PC-3 (cell line): ENCODE measurements around the gene RTBDN. TPM values are rescaled to one million over a fixed set of nuclear protein-coding genes. Genes with fewer than 3 reads are reported as not detected.

Source experiments
- ATAC-seq: fragments of 200-7000 bp; cut with Tn5 transposase; 2 replicates; pipeline ENCODE4 v1.9.1; 2020; ENCODE audit warnings: mild to moderate bottlenecking, moderate library complexity
- BruUV-seq: library from RNA; stranded (reverse); fragments of 400-500 nt; replicated peaks from 2 replicates; lab custom pipeline; 2021; lab: Mats Ljungman, UMichigan
- CTCF ChIA-PET: fragments of 300-600 bp; sonication (Branson Sonifier 250); formaldehyde crosslinking; loops from one replicate; lab custom pipeline; 2022; ENCODE audit warnings: antibody characterized with exemption; lab: Charles Lee
- POLR2A ChIA-PET: fragments of 300-600 bp; sonication (Branson Sonifier 250); formaldehyde crosslinking; loops from one replicate; lab custom pipeline; 2022; ENCODE audit warnings: antibody characterized with exemption; ENCODE audit not compliant: unreplicated experiment; lab: Charles Lee
- DNase-seq: peaks from one replicate; pipeline ENCODE4 v3.0.0-alpha.2; 2015
- H2AFZ ChIP-seq: fragments of 300-600 bp; sonication (generic); 2 replicates; pipeline ENCODE4 v1.6.0; 2016; ENCODE audit warnings: antibody characterized with exemption, low read length
- H3F3A ChIP-seq: fragments of 300-600 bp; sonication (generic); one replicate; pipeline ENCODE4 v1.6.0; 2017; ENCODE audit warnings: antibody characterized with exemption, low read length, control low read depth, mild to moderate bottlenecking; ENCODE audit not compliant: unreplicated experiment
- H3K27ac ChIP-seq: fragments of 300-600 bp; sonication (generic); 2 replicates; pipeline ENCODE4 v1.5.1; 2016; ENCODE audit warnings: mild to moderate bottlenecking, low read length
- H3K27me3 ChIP-seq: fragments of 300-600 bp; sonication (generic); 2 replicates; pipeline ENCODE4 v1.6.1; 2016; ENCODE audit warnings: low read length, mixed read lengths
- H3K36me3 ChIP-seq: fragments of 300-600 bp; sonication (generic); 2 replicates; pipeline ENCODE4 v1.6.1; 2016; ENCODE audit warnings: low read depth, mixed run types, low read length, mixed read lengths
- H3K4me1 ChIP-seq: fragments of 300-600 bp; sonication (generic); 2 replicates; pipeline ENCODE4 v1.5.1; 2016; ENCODE audit warnings: low read length; ENCODE audit not compliant: insufficient read depth
- H3K4me2 ChIP-seq: fragments of 300-600 bp; sonication (generic); 2 replicates; pipeline ENCODE4 v1.6.0; 2016; ENCODE audit warnings: low read length
- H3K4me3 ChIP-seq: fragments of 300-600 bp; sonication (generic); 2 replicates; pipeline ENCODE4 v1.5.1; 2016; ENCODE audit warnings: mild to moderate bottlenecking, low read length, mixed read lengths
- H3K79me2 ChIP-seq: fragments of 300-600 bp; sonication (generic); 2 replicates; pipeline ENCODE4 v1.6.1; 2017; ENCODE audit warnings: low read length, mixed read lengths
- H3K9ac ChIP-seq: fragments of 300-600 bp; sonication (generic); 2 replicates; pipeline ENCODE4 v1.6.0; 2016; ENCODE audit warnings: mild to moderate bottlenecking, low read length
- H3K9me2 ChIP-seq: fragments of 300-600 bp; sonication (generic); replicated peaks from 2 replicates; pipeline ENCODE4 v1.6.1; 2016; ENCODE audit warnings: mixed run types, low read length, mixed read lengths
- H3K9me3 ChIP-seq: fragments of 300-600 bp; sonication (generic); 2 replicates; pipeline ENCODE4 v1.6.1; 2016; ENCODE audit warnings: low read length, mixed read lengths
- H4K20me1 ChIP-seq: fragments of 300-600 bp; sonication (generic); 2 replicates; pipeline ENCODE4 v1.6.1; 2016; ENCODE audit warnings: low read length, mixed read lengths
- CTCF ChIP-seq: fragments of 300-600 bp; sonication (generic); conservative IDR thresholded peaks from 2 replicates; pipeline ENCODE4 v1.5.1; 2017; ENCODE audit warnings: antibody characterized with exemption, low read depth, mild to moderate bottlenecking, low read length
- EZH2 ChIP-seq: fragments of 300-600 bp; sonication (generic); IDR thresholded peaks from one replicate; pipeline ENCODE4 v1.6.1; 2017; ENCODE audit warnings: antibody characterized with exemption, mild to moderate bottlenecking, low read length; ENCODE audit not compliant: unreplicated experiment
- EZH2phosphoT487 ChIP-seq: fragments of 300-600 bp; sonication (generic); IDR thresholded peaks from 2 replicates; pipeline ENCODE4 v1.6.1; 2018; ENCODE audit warnings: mild to moderate bottlenecking, antibody characterized with exemption, low read length, borderline replicate concordance
- intact Hi-C: fragments of 100-400 bp; cut with micrococcal nuclease; formaldehyde crosslinking; loops from 2 replicates; pipeline ENCODE4 v1.9.0; 2023
- total RNA-seq: library from RNA; depleted of rRNA; stranded (reverse); fragments of >200 nt; gene quantifications from 2 replicates; pipeline ENCODE4 v1.2.3, GENCODE V29; 2014

Gene RTBDN
- total RNA-seq, 1 experiment from 2014 or later: 3.7 TPM

- Histone ChIP-seq H3K9ac (peak within 1 kb of the TSS; percentile 87), H3K9me3 (no peaks in the 10 kb centered on the region), H3K4me1 (peaks cover 17% of the 10 kb centered on the region), H3K4me3 (peak within 1 kb of the TSS; percentile 76), H4K20me1 (no peaks in the 10 kb centered on the region), H3F3A (no peaks in the 10 kb centered on the region), H3K79me2 (peaks cover 17% of the 10 kb centered on the region), H2AFZ (peak within 1 kb of the TSS; percentile 92), H3K4me2 (peak within 1 kb of the TSS; percentile 88), H3K9me2 (no peaks in the 10 kb centered on the region), H3K27ac (no peak within 1 kb of the TSS; the same call in 1 of the 2 replicates), H3K27me3 (no peaks in the 10 kb centered on the region), H3K36me3 (peaks cover 2% of the 10 kb centered on the region; the same call in 1 of the 2 replicates)
- peak; percentile 97 for DNase-seq
- peak; percentile 88 for ATAC-seq
- POLR2A ChIA-PET: no interaction called here
- CTCF ChIA-PET: no interaction called here
- BruUV-seq: TSS peak; percentile 70
- intact Hi-C loops: no loop called here
- TF ChIP-seq EZH2phosphoT487 (no peak), EZH2 (no peak), CTCF (no peak)
Measured at GRCh38 chr19:12806242-12807081, 27.9 kb downstream of the RTBDN start, which contains the start of gene RNASEH2A. RNASEH2A (plus strand) TSS chr19:12806584; CDS start chr19:12806674, 90 bp downstream.

- Histone ChIP-seq H3K4me3 (no peak overlapping the region), H3K79me2 (peaks cover 38% of the 10 kb centered on the region), H3K27ac (no peak overlapping the region), H3F3A (no peaks in the 10 kb centered on the region), H2AFZ (no peak overlapping the region), H3K9me2 (no peaks in the 10 kb centered on the region), H3K4me1 (peaks cover 23% of the 10 kb centered on the region), H3K36me3 (peaks cover 17% of the 10 kb centered on the region), H3K27me3 (no peaks in the 10 kb centered on the region), H3K9me3 (no peaks in the 10 kb centered on the region), H3K9ac (no peak overlapping the region), H4K20me1 (no peaks in the 10 kb centered on the region), H3K4me2 (no peak overlapping the region)
- ChIA-PET POLR2A (no interaction called here), CTCF (no interaction called here)
- no peak for ATAC-seq
- no peak for TF ChIP-seq EZH2phosphoT487
- TF ChIP-seq CTCF: no peak
- no peak for TF ChIP-seq EZH2
- no peak for DNase-seq
- intact Hi-C loops: loop anchor here (5.0 kb wide), 1 partner anchor 33 kb away; the partner anchor contains the start of gene MAST1
- BruUV-seq: no TSS peak
Measured at GRCh38 chr19:12804051-12804450, 30.3 kb downstream of the RTBDN start.
